Vagina (tissue), 2 donors: ENCODE data around the gene PTX3. TPM values are rescaled to one million over a fixed set of nuclear protein-coding genes. Genes with fewer than 3 reads are reported as not detected.

Experiments used
- DNase-seq, 2 donors: peaks; one replicate each; pipeline ENCODE4 v3.0.0-alpha.2; 2017; ENCODE audit errors: extremely low spot score in 2 of 2
- H3K27ac ChIP-seq: fragments of 200-600 bp; sonication (generic); one replicate; pipeline ENCODE4 v1.5.1; 2019
- H3K27me3 ChIP-seq: fragments of 200-600 bp; sonication (generic); one replicate; pipeline ENCODE4 v1.5.1; 2019
- H3K36me3 ChIP-seq, 2 donors: fragments of 200-600 bp; sonication (generic); one replicate each; pipeline ENCODE4 v1.5.1; 2017 to 2019
- H3K4me1 ChIP-seq: fragments of 200-600 bp; sonication (generic); one replicate; pipeline ENCODE4 v1.5.1; 2019
- H3K4me3 ChIP-seq, 2 donors: fragments of 200-600 bp; sonication (generic); 1 replicate in 1 of 2; 2 replicates in 1 of 2; pipeline ENCODE4 v1.5.1; 2016 to 2019
- H3K9me3 ChIP-seq: fragments of 200-600 bp; sonication (generic); one replicate; pipeline ENCODE4 v1.5.1; 2019
- POLR2A ChIP-seq, 2 donors: fragments of 450-650 bp; IDR thresholded peaks; one replicate each; pipeline ENCODE4 v1.6.1; 2017; ENCODE audit warnings: antibody characterized with exemption in 2 of 2, mild to moderate bottlenecking in 2 of 2, moderate library complexity in 2 of 2
- POLR2AphosphoS5 ChIP-seq, 2 donors: sonication (generic); formaldehyde crosslinking; IDR thresholded peaks; one replicate each; pipeline ENCODE4 v1.9.0; 2017; ENCODE audit warnings: antibody characterized with exemption in 2 of 2, mild to moderate bottlenecking in 2 of 2, low read depth in 1 of 2; ENCODE audit not compliant: insufficient read depth in 1 of 2
- intact Hi-C: fragments of 100-400 bp; cut with DNase I; formaldehyde crosslinking; loops from one replicate; pipeline ENCODE4 v1.15.1; 2023
- total RNA-seq: library from RNA; depleted of rRNA; stranded (reverse); fragments of >200 nt; gene quantifications from one replicate; pipeline ENCODE4 v1.2.3, GENCODE V29; 2016
- TF ChIP-seq, protein P1 (sequence below), 3 experiments: fragments of 450-650 bp in 2 of 3; fragments of 200-600 bp in 1 of 3; sonication (generic) in 1 of 3; IDR thresholded peaks; one replicate each; pipeline ENCODE4 v1.5.1; 2017 to 2019; ENCODE audit warnings: antibody characterized with exemption in 3 of 3, mild to moderate bottlenecking in 2 of 3, moderate library complexity in 2 of 3

Gene PTX3
- total RNA-seq, 1 donor from 2014 or later = 29.2 TPM

DNA sequence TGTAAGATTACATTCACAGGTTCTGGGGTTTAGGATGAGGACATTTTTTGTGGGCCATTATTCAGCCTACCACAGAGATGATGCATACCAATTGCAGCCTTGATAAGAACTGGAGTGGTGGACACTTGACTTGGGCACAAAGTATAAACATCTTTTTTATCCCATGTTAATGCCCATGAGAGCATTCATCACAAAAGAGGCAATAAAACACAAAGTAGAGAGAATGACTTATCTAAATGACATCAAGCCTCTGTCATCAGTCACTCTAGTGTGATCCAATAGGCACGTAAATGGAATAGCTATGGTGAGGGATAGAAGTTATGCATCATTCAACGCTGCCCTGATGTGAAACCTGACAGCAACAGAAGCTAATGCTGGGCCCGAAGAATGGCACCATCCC is 40.8 kb downstream of the PTX3 start:
- DNase-seq = no peak
- no peaks in the 10 kb centered on the region for H3K9me3 ChIP-seq
- intact Hi-C loops = no loop called here
- TF ChIP-seq POLR2A (IDR thresholded peaks at IDR 0.05) (no peak), POLR2AphosphoS5 (IDR thresholded peaks at IDR 0.05; ENCODE audit: insufficient read depth in 1 of 2, low read depth in 1 of 2) (no peak)
- TF ChIP-seq, protein P1, sequence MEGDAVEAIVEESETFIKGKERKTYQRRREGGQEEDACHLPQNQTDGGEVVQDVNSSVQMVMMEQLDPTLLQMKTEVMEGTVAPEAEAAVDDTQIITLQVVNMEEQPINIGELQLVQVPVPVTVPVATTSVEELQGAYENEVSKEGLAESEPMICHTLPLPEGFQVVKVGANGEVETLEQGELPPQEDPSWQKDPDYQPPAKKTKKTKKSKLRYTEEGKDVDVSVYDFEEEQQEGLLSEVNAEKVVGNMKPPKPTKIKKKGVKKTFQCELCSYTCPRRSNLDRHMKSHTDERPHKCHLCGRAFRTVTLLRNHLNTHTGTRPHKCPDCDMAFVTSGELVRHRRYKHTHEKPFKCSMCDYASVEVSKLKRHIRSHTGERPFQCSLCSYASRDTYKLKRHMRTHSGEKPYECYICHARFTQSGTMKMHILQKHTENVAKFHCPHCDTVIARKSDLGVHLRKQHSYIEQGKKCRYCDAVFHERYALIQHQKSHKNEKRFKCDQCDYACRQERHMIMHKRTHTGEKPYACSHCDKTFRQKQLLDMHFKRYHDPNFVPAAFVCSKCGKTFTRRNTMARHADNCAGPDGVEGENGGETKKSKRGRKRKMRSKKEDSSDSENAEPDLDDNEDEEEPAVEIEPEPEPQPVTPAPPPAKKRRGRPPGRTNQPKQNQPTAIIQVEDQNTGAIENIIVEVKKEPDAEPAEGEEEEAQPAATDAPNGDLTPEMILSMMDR (IDR thresholded peaks at IDR 0.05) = no peak
- no peaks in the 10 kb centered on the region for H3K4me1 ChIP-seq
- H3K36me3 ChIP-seq = no peaks in the 10 kb centered on the region
- H3K27ac ChIP-seq = no peak overlapping the region
- no peaks in the 10 kb centered on the region for H3K27me3 ChIP-seq
- H3K4me3 ChIP-seq = no peak overlapping the region

DNA sequence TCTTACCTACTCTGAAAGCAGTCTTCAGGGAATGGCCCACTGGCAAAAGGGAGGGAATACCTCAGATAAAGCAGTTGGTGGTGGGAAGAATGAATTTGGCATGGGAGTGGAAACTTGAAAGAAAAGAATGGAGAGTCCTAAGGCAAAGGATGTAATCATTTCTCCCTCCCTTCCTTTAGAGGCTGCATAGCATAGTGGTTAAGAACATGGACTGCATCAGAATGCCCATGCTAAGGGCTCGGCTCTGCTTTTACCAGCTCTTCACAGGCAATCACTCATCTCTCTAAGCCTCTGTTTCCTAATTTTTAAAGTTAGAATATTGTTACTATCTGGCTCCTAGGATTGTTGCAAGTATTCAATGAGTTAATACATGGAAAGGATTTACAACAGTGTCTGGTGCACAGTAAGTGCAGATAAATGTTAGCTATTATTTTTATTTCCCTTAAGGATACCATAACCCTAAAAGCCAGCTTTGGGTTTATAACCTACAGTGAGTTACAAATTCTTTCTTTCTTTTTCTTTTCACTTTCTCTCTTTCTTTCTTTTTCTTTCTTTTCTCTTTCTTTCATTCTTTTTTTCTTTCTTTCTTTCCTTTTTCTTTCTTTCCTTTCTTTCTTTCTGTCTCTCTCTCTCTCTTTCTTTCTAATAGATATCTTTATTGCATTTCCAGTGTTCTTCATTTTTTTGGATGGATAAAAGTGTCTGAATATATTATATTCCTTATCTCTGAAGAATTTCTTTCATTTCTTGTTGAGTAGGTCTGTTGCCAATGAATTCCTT is 43.0 kb downstream of the PTX3 start:
- TF ChIP-seq, protein P1 (IDR thresholded peaks at IDR 0.05) = no peak
- TF ChIP-seq POLR2AphosphoS5 (IDR thresholded peaks at IDR 0.05; ENCODE audit: insufficient read depth in 1 of 2, low read depth in 1 of 2) (no peak), POLR2A (IDR thresholded peaks at IDR 0.05) (no peak)
- DNase-seq = no peak
- H3K27me3 ChIP-seq = no peaks in the 10 kb centered on the region
- H3K4me1 ChIP-seq = no peaks in the 10 kb centered on the region
- H3K4me3 ChIP-seq = no peak overlapping the region
- no peaks in the 10 kb centered on the region for H3K36me3 ChIP-seq
- intact Hi-C loops = no loop called here
- no peaks in the 10 kb centered on the region for H3K9me3 ChIP-seq
- H3K27ac ChIP-seq = no peak overlapping the region

DNA sequence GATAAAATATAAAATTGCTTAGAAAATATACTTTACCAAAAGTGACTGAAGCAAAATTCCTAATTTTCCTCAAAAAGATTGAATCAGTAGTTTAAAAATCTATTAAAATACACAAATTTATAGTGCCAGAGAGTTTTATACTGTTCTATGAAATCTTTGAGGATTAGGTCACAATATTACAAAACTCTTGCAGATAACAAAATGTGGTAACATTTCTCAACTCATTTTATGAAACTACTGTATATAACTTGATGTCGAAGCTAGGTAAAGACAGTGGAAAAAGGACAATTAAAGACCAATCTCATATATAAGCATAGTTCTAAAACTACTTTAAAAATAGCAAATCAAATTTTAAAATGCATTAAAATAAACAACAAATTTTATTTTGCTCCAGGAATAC is 50.7 kb downstream of the PTX3 start:
- H3K9me3 ChIP-seq = no peaks in the 10 kb centered on the region
- no peaks in the 10 kb centered on the region for H3K36me3 ChIP-seq
- no peaks in the 10 kb centered on the region for H3K27me3 ChIP-seq
- TF ChIP-seq POLR2AphosphoS5 (IDR thresholded peaks at IDR 0.05; ENCODE audit: insufficient read depth in 1 of 2, low read depth in 1 of 2) = no peak
- TF ChIP-seq, protein P1 (IDR thresholded peaks at IDR 0.05) = no peak
- no peaks in the 10 kb centered on the region for H3K4me1 ChIP-seq
- DNase-seq = no peak
- H3K27ac ChIP-seq = no peak overlapping the region
- intact Hi-C loops = no loop called here
- H3K4me3 ChIP-seq = no peak overlapping the region

DNA sequence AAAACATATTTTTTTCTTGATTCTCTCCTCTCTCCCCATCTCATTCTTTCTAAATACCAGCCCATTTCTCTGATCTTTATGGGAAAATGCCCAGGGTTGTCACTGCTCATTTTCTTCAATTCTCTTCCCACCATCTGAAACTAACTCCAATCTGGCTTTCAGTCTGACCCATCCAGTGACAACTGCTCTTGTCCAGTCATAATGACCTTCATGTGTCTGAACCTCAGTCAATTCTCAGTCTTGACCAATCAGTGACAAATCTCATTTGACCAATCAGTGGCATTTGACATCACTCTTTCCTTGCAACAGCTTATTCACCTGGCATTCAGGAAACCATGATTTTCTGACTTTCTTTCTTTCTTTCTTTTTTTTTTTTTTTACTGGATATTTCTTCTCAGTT is 51.5 kb downstream of the PTX3 start:
- H3K4me1 ChIP-seq = no peaks in the 10 kb centered on the region
- intact Hi-C loops = no loop called here
- H3K4me3 ChIP-seq = no peak overlapping the region
- no peaks in the 10 kb centered on the region for H3K36me3 ChIP-seq
- TF ChIP-seq POLR2A (IDR thresholded peaks at IDR 0.05) = no peak
- TF ChIP-seq, protein P1 (IDR thresholded peaks at IDR 0.05) = no peak
- no peak for TF ChIP-seq POLR2AphosphoS5 (IDR thresholded peaks at IDR 0.05; ENCODE audit: insufficient read depth in 1 of 2, low read depth in 1 of 2)
- no peaks in the 10 kb centered on the region for H3K9me3 ChIP-seq
- no peaks in the 10 kb centered on the region for H3K27me3 ChIP-seq
- H3K27ac ChIP-seq = no peak overlapping the region
- DNase-seq = no peak

DNA sequence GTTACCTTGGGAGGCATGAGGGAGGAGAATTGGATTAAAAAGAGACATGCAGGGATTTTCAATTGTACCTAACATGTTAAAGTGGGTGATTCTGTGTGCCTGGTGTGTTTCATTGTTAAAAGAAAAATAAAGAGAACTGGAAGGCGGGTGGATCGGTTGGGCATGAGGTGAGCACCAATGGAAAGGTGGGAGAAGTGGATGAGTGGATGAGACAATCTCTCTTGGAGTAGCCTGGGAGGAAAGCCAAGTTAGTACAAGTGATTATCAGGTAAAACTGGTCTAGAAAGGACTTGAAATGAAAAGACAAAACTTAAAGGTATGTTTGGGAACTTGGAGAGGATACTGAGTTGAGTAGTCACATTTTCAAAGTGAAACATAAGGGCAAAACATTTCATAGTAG is 54.5 kb downstream of the PTX3 start:
- intact Hi-C loops = loop anchor here (5.0 kb wide), 1 partner anchor 284 kb away; no protein-coding TSS in a partner anchor
- Histone ChIP-seq H3K27ac (no peak overlapping the region), H3K4me3 (no peak overlapping the region), H3K36me3 (no peaks in the 10 kb centered on the region), H3K27me3 (no peaks in the 10 kb centered on the region), H3K4me1 (no peaks in the 10 kb centered on the region), H3K9me3 (no peaks in the 10 kb centered on the region)
- no peak for DNase-seq
- TF ChIP-seq, protein P1 (IDR thresholded peaks at IDR 0.05) = no peak
- TF ChIP-seq POLR2AphosphoS5 (IDR thresholded peaks at IDR 0.05; ENCODE audit: insufficient read depth in 1 of 2, low read depth in 1 of 2) = no peak
- TF ChIP-seq POLR2A (IDR thresholded peaks at IDR 0.05) = no peak
